DOHH2 (cell line): Measurements from ENCODE around the gene IFIT3.
"Not testable (repeated sequence)": the region's sequence is repeated elsewhere in the genome, so short reads cannot be mapped to it uniquely, and the experiment has no call there.

Experiments
- H3F3A ChIP-seq: fragments of 200-600 bp; sonication (generic), shearing (Covaris generic); 2 replicates; pipeline ENCODE4 v1.6.0; 2016; ENCODE audit warnings: antibody characterized with exemption, mild to moderate bottlenecking; ENCODE audit not compliant: control insufficient read depth, insufficient read depth
- H3K27ac ChIP-seq: fragments of 200-600 bp; sonication (generic); 2 replicates; pipeline ENCODE4 v1.5.1; 2014; ENCODE audit warnings: low read depth, mild to moderate bottlenecking, low read length, moderate library complexity
- H3K27me3 ChIP-seq: fragments of 200-600 bp; sonication (generic); 2 replicates; pipeline ENCODE4 v1.6.1; 2014; ENCODE audit warnings: mild to moderate bottlenecking, low read length, mixed read lengths; ENCODE audit not compliant: control insufficient read depth
- H3K36me3 ChIP-seq: fragments of 200-600 bp; sonication (generic); 2 replicates; pipeline ENCODE4 v1.6.1; 2014; ENCODE audit warnings: mild to moderate bottlenecking, low read length, moderate library complexity, mixed read lengths; ENCODE audit not compliant: control insufficient read depth
- H3K4me1 ChIP-seq: fragments of 200-600 bp; sonication (generic); 2 replicates; pipeline ENCODE4 v1.6.1; 2014; ENCODE audit warnings: mild to moderate bottlenecking, low read length, mixed read lengths; ENCODE audit not compliant: control insufficient read depth
- H3K4me2 ChIP-seq: fragments of 200-600 bp; sonication (generic); 2 replicates; pipeline ENCODE4 v1.6.0; 2014; ENCODE audit warnings: mild to moderate bottlenecking, low read length, moderate library complexity
- H3K4me3 ChIP-seq: fragments of 200-600 bp; sonication (generic); 2 replicates; pipeline ENCODE4 v1.5.1; 2014; ENCODE audit warnings: mild to moderate bottlenecking, low read length, mixed read lengths
- H3K79me2 ChIP-seq: fragments of 200-600 bp; sonication (generic); 2 replicates; pipeline ENCODE4 v1.6.1; 2014; ENCODE audit warnings: mild to moderate bottlenecking, low read length, mixed read lengths; ENCODE audit not compliant: control insufficient read depth
- H3K9me2 ChIP-seq: fragments of 200-600 bp; sonication (generic); replicated peaks from 2 replicates; pipeline ENCODE4 v1.6.1; 2014; ENCODE audit warnings: mild to moderate bottlenecking, low read length, mixed read lengths; ENCODE audit not compliant: control insufficient read depth
- H3K9me3 ChIP-seq: fragments of 200-600 bp; sonication (generic); 2 replicates; pipeline ENCODE4 v1.6.1; 2014; ENCODE audit warnings: antibody characterized with exemption, low read length, mixed read lengths; ENCODE audit not compliant: control insufficient read depth, insufficient read depth
- H4K20me1 ChIP-seq: fragments of 200-600 bp; sonication (generic); 2 replicates; pipeline ENCODE4 v1.6.0; 2014; ENCODE audit warnings: low read depth, mild to moderate bottlenecking, antibody characterized with exemption, low read length, moderate library complexity; ENCODE audit not compliant: control insufficient read depth, insufficient read depth
- EZH2phosphoT487 ChIP-seq: fragments of 200-600 bp; sonication (generic); IDR thresholded peaks from 2 replicates; pipeline ENCODE4 v1.6.1; 2017; ENCODE audit warnings: borderline replicate concordance, mild to moderate bottlenecking, antibody characterized with exemption, low read length, moderate library complexity, mixed read lengths
- TF ChIP-seq, protein P1 (sequence below): fragments of 200-600 bp; sonication (generic); IDR thresholded peaks from one replicate; pipeline ENCODE4 v1.5.1; 2014; ENCODE audit warnings: antibody characterized with exemption, mild to moderate bottlenecking, low read depth, low read length; ENCODE audit not compliant: poor library complexity, severe bottlenecking

Gene IFIT3

DNA sequence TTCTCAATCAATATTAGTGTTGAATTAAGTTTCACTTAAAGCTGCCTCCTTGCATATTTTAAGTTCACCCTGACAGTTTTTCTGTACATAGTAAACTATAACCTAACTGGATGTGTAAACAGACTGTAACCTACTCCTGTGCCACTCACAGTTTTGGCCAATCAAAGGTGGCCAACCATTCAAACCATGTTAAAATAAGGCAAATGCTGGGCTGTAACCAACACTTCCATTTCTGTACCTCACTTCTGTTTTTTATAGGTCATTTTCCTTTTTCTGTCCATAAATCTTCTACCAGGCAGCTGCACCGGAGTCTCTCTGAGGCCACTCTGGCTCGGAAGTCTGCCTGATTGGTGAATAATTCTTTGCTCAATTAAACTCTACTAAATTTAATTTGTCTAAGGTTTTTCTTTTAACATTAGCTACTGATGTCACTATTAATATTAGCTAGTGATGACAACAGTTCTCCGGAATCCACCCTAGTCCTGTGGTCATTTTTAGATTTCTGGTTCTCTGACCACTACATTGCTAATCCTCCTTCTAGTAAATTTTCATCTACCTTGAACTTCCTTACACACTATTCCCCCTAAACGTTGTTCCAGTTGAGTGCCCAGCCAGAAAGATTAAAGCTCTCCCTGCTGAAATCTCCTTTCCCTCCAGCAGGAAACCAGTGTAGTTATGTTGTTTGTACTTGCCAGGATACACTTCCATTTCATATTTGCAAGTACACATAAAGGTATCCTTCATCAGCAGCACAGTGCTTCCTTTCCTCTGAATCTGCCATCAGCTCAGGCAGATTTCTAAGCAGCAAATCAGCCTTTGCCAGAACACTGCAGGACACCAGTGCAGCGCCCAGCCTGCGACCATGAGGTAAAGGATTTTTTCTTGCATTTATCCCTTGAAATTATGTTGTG is 44.5 kb upstream of the IFIT3 start:
- Histone ChIP-seq H3K4me1 (no peaks in the 10 kb centered on the region), H3F3A (no peaks in the 10 kb centered on the region), H3K4me3 (no peak overlapping the region), H3K4me2 (no peak overlapping the region), H3K36me3 (no peaks in the 10 kb centered on the region), H3K79me2 (no peaks in the 10 kb centered on the region), H3K9me3 (no peaks in the 10 kb centered on the region), H3K9me2 (no peaks in the 10 kb centered on the region), H4K20me1 (no peaks in the 10 kb centered on the region), H3K27me3 (peaks cover 3% of the 10 kb centered on the region; the same call in 1 of the 2 replicates), H3K27ac (no peak overlapping the region)
- TF ChIP-seq, protein P1, sequence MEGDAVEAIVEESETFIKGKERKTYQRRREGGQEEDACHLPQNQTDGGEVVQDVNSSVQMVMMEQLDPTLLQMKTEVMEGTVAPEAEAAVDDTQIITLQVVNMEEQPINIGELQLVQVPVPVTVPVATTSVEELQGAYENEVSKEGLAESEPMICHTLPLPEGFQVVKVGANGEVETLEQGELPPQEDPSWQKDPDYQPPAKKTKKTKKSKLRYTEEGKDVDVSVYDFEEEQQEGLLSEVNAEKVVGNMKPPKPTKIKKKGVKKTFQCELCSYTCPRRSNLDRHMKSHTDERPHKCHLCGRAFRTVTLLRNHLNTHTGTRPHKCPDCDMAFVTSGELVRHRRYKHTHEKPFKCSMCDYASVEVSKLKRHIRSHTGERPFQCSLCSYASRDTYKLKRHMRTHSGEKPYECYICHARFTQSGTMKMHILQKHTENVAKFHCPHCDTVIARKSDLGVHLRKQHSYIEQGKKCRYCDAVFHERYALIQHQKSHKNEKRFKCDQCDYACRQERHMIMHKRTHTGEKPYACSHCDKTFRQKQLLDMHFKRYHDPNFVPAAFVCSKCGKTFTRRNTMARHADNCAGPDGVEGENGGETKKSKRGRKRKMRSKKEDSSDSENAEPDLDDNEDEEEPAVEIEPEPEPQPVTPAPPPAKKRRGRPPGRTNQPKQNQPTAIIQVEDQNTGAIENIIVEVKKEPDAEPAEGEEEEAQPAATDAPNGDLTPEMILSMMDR: no peak
- TF ChIP-seq EZH2phosphoT487: no peak

DNA sequence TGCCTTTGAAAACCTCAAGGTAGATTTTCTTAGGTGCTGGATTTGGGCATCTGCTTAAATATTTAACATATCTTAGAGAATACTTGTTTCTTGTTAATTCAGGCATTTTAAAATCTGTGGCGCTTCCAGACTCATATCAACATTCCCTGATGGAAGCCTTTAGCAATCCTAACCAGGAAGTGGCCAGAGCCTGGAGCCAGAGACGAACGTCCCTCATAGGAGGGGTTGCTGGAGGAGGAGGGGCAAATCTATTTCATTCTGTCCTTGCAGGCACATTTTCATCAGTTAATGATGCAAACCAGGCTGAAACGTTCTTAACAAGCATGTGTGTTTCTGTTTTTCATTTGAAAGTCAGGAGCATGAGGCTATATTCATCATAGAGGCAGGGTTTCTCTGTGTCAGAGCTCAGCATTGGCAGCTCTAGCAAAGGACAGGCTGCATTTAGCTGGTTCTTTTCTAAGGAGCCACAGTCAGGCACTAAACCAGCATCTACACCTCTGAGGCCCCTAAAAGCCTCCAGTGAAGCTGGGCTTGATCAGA is 43.8 kb upstream of the IFIT3 start:
- TF ChIP-seq EZH2phosphoT487: no peak
- TF ChIP-seq, protein P1: no peak
- Histone ChIP-seq H3K27ac (no peak overlapping the region), H3F3A (no peaks in the 10 kb centered on the region), H3K79me2 (no peaks in the 10 kb centered on the region), H3K4me2 (no peak overlapping the region), H3K27me3 (peaks cover 3% of the 10 kb centered on the region; the same call in 1 of the 2 replicates), H3K9me3 (no peaks in the 10 kb centered on the region), H3K9me2 (no peaks in the 10 kb centered on the region), H3K36me3 (no peaks in the 10 kb centered on the region), H4K20me1 (no peaks in the 10 kb centered on the region), H3K4me3 (no peak overlapping the region), H3K4me1 (no peaks in the 10 kb centered on the region)

DNA sequence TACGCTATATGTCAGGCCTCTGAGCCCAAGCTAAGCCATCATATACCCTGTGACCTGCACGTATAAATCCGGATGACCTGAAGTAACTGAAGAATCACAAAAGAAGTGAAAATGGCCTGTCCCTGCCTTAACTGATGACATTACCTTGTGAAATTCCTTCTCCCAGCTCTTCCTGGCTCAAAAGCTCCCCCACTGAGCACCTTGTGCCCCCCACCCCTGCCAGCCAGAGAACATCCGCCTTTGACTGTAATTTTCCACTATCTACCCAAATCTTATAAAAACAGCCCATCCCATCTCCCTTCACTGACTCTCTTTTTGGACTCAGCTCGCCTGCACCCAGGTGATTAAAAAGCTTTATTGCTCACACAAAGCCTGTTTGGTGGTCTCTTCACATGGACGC is 43.1 kb upstream of the IFIT3 start:
- not testable (repeated sequence) for H3K4me3 ChIP-seq, H3K79me2 ChIP-seq, H3K27me3 ChIP-seq, H3K9me3 ChIP-seq, H4K20me1 ChIP-seq, H3F3A ChIP-seq, H3K36me3 ChIP-seq, H3K4me1 ChIP-seq, H3K27ac ChIP-seq, H3K9me2 ChIP-seq, H3K4me2 ChIP-seq

DNA sequence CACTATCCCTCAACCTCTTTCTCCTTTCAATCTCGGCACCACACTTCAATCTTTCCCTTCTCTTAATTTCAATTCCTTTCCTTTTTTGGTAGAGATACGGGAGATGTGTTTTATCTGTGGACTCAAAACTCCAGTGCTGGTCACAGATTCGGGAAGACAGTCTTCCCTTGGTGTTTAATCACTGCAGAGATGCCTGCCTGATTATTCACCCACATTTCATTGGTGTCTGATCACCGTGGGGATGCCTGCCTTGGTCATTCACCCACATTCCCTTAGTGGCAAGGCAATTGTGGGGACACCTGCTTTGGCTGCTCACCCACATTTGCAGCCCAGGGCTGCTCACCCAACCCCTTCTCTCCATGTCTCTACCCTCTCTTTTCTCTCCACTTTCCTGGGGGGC is 42.5 kb upstream of the IFIT3 start:
- H3K4me3 ChIP-seq, H3K27me3 ChIP-seq, H3K79me2 ChIP-seq, H3K9me2 ChIP-seq, H3K4me1 ChIP-seq, H3F3A ChIP-seq, H3K9me3 ChIP-seq, H3K36me3 ChIP-seq, H3K4me2 ChIP-seq, H4K20me1 ChIP-seq, H3K27ac ChIP-seq: not testable (repeated sequence)
